GM10248 (cell line): Measurements from ENCODE around the gene FOXR1.
A peak's percentile ranks its signal among the peaks of the same experiment; 100 is the strongest.
"Not testable (repeated sequence)": the region's sequence is repeated elsewhere in the genome, so short reads cannot be mapped to it uniquely, and the experiment has no call there.

ENCODE experiments used
- CTCF ChIA-PET: fragments of 300-600 bp; sonication (Branson Sonifier 250); formaldehyde crosslinking; extraction: SDS; loops from one replicate; lab custom pipeline; 2021; ENCODE audit warnings: antibody characterized with exemption; lab: Yijun Ruan, JAX
- POLR2A ChIA-PET: fragments of 350-650 bp; sonication (Branson Sonifier 250); formaldehyde crosslinking; extraction: SDS; loops from one replicate; lab custom pipeline; 2020; ENCODE audit warnings: antibody characterized with exemption; lab: Yijun Ruan, JAX
- DNase-seq: peaks from one replicate; pipeline ENCODE4 v3.0.0; 2012; ENCODE audit errors: extremely low spot score
- CTCF ChIP-seq: IDR thresholded peaks from 2 replicates; pipeline ENCODE4 v1.5.1; 2012; ENCODE audit warnings: mild to moderate bottlenecking, low read depth; ENCODE audit errors: extremely low read depth, missing control alignments, control extremely low read depth

Gene FOXR1

DNA sequence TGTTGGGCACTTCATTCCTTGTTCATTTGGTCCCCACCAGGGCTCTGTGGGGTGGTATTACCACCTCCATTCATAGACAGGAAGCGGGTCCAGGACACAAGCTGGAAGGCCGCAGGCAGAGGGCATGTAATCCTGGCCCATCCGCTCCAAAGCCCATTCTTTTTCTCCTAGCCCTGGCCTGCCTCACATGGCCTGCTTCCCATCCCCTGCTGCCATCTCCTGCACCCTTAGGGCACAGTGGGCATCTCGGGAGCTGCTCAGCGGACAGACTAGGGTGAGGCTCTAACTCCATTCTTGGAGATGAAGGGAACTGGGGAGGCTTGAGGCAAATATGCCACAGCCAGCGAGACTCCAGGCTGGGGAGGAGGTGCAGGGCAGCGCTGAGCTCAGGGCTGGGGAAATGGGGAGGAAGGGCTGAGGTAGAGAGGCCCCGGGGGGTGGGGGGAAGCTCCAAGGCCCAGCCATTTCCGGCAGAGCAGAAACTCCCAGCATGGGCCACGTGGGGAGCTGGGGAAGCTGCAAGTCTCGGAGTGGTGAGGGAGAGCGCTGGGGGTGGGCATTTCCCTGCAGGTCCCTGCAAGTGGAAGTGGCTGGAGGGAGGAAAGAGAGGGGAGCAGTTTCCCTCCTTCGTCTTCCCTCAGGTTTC lies 31.5 kb upstream of the FOXR1 start:
- ChIA-PET CTCF (interaction anchor here (1.0 to 2.4 kb wide), 5 partner anchors 9 to 250 kb away, joined by 3 to 13 read pairs (median 7); no protein-coding TSS in a partner anchor), POLR2A (interaction anchor here (0.6 kb wide), 1 partner anchor 81 kb away, joined by 3 read pairs; no protein-coding TSS in a partner anchor)
- no peak for TF ChIP-seq CTCF
- DNase-seq: peak; percentile 70

DNA sequence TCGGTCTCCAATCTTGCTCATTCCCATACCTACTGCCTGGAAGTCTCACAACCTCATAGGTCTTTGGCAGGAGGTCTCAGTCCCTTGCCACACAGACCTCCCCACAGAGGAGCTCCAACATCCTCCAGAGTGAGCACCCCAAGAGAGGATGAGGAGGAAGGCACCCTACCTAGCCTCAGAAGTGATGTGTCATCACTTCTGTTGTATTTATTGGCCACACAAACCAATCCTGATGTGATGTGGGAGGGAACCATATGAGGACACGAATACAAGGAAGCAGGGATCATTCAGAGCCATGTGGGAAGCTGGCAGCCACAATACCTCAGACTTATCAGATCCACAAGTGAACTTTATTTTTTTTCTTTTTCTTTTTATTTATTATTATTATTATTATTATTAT lies 24.5 kb upstream of the FOXR1 start:
- DNase-seq: no peak
- ChIA-PET CTCF (interaction anchor here (1.7 to 2.2 kb wide), 3 partner anchors 10 to 257 kb away, joined by 4 to 9 read pairs (median 8); partner anchors contain the start of gene UPK2), POLR2A (no interaction called here)
- no peak for TF ChIP-seq CTCF

- ChIA-PET CTCF (interaction anchor here (1.1 to 2.2 kb wide), 4 partner anchors 9 to 258 kb away, joined by 3 to 9 read pairs (median 6); partner anchors contain the start of gene UPK2), POLR2A (no interaction called here)
- no peak for DNase-seq
- TF ChIP-seq CTCF: no peak
These were observed 23.6 kb upstream of the FOXR1 start for GRCh38 chr11:118948000-118948399.

DNA sequence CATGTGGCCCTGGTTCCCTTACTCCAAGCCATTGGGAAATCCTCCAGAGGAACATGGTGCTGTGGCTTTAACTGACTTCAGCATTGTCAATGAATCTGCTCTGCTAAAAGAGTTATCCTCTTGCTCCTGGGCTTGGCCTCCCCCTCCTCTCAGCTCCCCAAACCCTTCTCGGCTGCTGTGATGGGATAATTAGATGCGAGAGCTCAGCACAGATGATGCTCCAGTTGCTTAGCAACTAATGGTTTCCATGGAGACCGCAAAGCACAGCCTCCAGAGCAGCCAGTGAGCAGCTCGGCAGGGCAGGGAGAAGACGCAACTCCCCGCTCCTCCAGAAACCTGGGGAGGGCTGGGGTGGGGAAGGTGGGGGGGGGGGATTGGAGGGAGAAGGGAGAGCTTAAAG lies 18.3 kb upstream of the FOXR1 start:
- DNase-seq: no peak
- CTCF ChIA-PET: interaction anchor here (0.7 to 1.7 kb wide), 8 partner anchors 10 to 293 kb away, joined by 3 to 5 read pairs (median 3); no protein-coding TSS in a partner anchor
- POLR2A ChIA-PET: no interaction called here
- TF ChIP-seq CTCF: no peak

- DNase-seq, POLR2A ChIA-PET: not testable (repeated sequence)
- CTCF ChIA-PET: interaction anchor here (1.2 to 4.4 kb wide), 3 partner anchors 41 to 264 kb away, joined by 3 to 37 read pairs (median 8); no protein-coding TSS in a partner anchor
These were observed 17.6 kb upstream of the FOXR1 start for GRCh38 chr11:118953976-118954375.

DNA sequence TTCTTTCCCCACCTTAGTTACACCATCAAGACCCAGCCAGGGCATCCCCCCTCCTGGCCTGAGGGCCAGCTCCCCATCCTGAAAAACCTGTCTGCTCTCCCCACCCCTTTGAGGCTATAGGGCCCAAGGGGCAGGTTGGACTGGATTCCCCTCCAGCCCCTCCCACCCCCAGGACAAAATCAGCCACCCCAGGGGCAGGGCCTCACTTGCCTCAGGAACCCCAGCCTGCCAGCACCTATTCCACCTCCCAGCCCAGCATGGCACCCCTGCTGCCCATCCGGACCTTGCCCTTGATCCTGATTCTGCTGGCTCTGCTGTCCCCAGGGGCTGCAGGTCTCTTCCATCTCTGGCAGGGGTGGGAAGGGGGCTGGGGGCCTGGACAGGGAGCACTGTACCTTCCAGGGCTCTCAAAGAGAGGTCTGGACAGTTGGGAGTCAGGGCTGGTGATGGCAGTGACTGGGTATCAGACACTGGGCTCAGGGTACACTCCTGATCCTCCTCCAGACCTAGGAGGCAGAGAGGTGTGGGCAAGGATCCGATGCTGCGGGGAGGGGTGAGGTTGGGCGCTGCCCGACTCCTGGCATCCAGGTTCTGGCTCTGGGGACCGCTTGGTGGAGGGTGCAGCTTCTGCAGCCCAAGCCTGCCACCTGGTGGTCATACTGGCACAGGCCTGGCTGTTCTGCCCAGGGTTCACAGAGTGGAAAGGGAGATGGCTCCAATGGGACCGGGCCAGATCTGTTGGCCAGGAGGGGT lies 15.3 kb upstream of the FOXR1 start, which contains the start of gene UPK2:
TSS of gene UPK2 (plus strand) at position 205 of the 753 bp plus-strand sequence. CDS start at position 258, 53 bp downstream.
- CTCF ChIA-PET: interaction anchor here (0.9 to 4.7 kb wide), 27 partner anchors 9 to 361 kb away, joined by 3 to 37 read pairs (median 4); partner anchors contain the start of genes CENATAC and PHLDB1
- peak; percentile 94 for DNase-seq
- POLR2A ChIA-PET: no interaction called here
- peak; percentile 99 for TF ChIP-seq CTCF
